ENCODE data around the gene PPP1R3F.
A peak's percentile ranks its signal among the peaks of the same experiment; 100 is the strongest.

Gene PPP1R3F, protein sequence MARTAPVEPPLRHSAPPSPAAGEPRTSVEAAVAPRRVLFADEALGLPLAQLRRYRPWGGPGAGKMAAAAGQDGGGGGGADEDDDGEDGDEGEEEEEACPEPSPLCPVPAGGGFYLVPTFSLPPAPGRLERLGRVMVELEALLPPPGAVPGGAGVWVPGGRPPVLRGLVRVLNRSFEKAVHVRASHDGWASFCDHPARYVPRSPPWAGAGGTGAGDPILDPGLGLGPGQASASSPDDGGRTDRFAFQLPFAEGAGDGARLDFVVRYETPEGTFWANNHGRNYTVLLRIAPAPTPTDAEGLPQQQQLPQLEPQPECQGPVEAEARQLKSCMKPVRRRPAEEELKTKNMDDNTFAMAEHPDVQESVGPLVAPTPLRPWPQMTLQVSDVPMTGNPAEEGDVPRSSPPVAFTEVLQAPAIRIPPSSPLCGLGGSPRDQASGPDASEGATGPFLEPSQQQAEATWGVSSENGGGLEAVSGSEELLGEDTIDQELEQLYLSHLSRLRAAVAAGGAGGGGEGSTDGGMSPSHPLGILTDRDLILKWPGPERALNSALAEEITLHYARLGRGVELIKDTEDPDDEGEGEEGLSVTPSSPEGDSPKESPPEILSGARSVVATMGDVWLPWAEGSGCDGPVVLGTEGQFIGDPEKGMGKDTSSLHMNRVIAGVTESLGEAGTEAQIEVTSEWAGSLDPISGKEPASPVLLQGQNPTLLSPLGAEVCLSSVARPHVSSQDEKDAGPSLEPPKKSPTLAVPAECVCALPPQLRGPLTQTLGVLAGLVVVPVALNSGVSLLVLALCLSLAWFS

DNA sequence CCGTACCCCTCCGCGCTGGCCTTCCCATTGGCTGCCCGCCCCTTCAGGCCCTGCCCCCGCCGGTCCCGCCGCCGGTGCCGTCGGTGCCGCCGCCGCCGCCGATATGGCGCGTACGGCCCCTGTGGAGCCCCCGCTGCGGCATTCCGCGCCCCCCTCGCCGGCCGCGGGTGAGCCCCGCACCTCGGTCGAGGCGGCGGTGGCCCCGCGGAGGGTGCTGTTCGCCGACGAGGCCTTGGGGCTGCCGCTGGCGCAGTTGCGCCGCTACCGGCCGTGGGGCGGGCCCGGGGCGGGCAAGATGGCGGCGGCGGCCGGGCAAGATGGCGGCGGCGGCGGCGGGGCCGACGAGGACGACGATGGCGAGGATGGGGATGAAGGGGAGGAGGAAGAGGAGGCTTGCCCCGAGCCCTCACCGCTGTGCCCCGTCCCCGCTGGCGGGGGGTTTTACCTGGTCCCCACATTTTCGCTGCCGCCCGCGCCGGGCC lies at the start of gene PPP1R3F:
PPP1R3F (plus strand) TSS at position 27 of the 482 bp plus-strand sequence; CDS start at position 104, 77 bp downstream.
- TF ChIP-seq ZNF274 (IDR thresholded peaks at IDR 0.05; ENCODE audit: low read depth, low read length), result no peak
- H3K4me3 ChIP-seq (ENCODE audit: low read length), result peak within 1 kb of the TSS; percentile 75

DNA sequence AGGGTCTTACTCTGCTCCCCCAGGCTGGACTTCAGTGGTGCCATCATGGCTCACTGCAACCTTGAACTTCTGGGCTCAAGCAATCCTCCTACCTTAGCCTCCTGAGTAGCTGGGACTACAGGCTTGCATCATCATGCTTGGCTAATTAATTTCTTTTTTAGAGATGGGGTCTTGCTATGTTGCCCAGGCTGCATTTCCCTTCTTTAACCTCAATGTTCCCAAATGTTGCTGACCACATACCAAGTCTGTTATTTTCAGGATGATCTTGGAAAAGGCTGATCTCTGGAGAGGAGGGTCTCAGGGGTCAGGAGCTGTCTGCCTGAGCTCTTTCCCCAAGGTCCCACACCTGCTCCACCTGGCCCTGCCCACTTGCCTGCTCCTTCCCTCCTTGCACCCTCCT lies 49.5 kb upstream of the PPP1R3F start:
- no peak overlapping the region for H3K4me3 ChIP-seq (ENCODE audit: low read length)
- TF ChIP-seq ZNF274 (IDR thresholded peaks at IDR 0.05; ENCODE audit: low read depth, low read length), result no peak

DNA sequence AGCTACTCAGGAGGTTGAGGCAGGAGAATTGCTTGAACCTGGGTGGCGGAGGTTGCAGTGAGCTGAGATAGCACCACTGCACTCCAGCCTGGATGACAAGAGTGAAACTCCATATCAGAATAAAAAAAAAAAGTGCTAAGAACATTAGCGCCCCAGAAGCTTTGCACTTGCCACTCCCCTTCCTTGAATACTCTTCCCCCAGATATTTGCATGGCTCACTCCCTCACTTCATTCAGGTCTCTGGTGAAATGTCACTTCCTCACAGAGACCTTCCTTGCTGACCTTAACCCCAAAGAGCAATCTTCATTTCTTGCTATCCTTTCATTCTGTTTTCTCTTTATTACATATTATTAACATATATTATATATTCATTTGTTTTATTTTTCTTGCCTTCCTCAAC lies 47.7 kb upstream of the PPP1R3F start:
- H3K4me3 ChIP-seq (ENCODE audit: low read length), result no peak overlapping the region
- TF ChIP-seq ZNF274 (IDR thresholded peaks at IDR 0.05; ENCODE audit: low read depth, low read length), result no peak

- no peak for TF ChIP-seq ZNF274 (IDR thresholded peaks at IDR 0.05; ENCODE audit: low read depth, low read length)
- no peak overlapping the region for H3K4me3 ChIP-seq (ENCODE audit: low read length)
Observed at GRCh38 chrX:49225858-49226257, 43.7 kb upstream of the PPP1R3F start.

DNA sequence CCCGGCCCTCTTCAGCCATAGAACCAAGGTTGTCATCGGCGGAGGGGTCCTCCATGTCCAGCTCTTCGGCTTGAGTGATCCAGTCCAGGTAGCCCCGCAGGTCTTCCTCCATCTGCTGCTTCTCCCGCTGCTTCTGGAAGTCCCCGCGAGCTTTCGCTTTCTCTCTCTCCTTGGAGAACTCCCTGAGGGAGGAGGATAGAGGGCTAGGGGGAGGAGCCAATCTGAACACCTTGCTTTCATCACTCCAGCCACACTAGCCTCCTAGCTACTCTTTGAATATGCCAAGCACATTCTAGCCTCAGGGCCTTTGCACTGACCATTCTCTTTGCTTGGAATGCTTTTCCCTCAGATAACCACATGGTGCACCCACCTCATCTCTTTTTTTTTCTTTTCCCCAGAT lies 42.6 kb upstream of the PPP1R3F start:
- TF ChIP-seq ZNF274 (IDR thresholded peaks at IDR 0.05; ENCODE audit: low read depth, low read length), result no peak
- H3K4me3 ChIP-seq (ENCODE audit: low read length), result no peak overlapping the region

GRCh38 chrX:49227726-49228125 lies 41.9 kb upstream of the PPP1R3F start:
- no peak overlapping the region for H3K4me3 ChIP-seq (ENCODE audit: low read length)
- no peak for TF ChIP-seq ZNF274 (IDR thresholded peaks at IDR 0.05; ENCODE audit: low read depth, low read length)

DNA sequence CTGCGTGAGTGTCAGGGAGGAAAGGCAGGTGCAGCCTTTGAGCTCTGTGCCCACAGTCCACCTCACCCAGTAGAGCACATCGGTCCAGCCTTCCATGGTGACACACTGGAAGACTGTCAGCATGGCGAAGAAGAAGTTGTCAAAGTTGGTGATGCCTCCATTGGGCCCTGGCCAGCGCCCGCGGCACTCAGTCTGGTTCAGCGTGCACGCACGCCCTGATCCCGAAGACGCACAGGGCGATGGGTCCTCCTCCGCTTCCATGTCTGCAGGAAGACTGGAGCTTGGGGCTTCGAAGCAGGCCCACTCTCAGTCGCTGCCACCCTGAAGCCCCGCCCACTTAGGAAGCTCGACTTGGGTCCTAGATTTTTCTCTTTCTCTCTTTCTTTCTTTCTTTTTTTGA lies 41.4 kb upstream of the PPP1R3F start:
- no peak for TF ChIP-seq ZNF274 (IDR thresholded peaks at IDR 0.05; ENCODE audit: low read depth, low read length)
- H3K4me3 ChIP-seq (ENCODE audit: low read length), result no peak overlapping the region

GRCh38 chrX:49230500-49231232 lies 38.9 kb upstream of the PPP1R3F start:
- peak overlapping the region; percentile 9; the same call in 1 of the 2 replicates for H3K4me3 ChIP-seq (ENCODE audit: low read length)
- no peak for TF ChIP-seq ZNF274 (IDR thresholded peaks at IDR 0.05; ENCODE audit: low read depth, low read length)

DNA sequence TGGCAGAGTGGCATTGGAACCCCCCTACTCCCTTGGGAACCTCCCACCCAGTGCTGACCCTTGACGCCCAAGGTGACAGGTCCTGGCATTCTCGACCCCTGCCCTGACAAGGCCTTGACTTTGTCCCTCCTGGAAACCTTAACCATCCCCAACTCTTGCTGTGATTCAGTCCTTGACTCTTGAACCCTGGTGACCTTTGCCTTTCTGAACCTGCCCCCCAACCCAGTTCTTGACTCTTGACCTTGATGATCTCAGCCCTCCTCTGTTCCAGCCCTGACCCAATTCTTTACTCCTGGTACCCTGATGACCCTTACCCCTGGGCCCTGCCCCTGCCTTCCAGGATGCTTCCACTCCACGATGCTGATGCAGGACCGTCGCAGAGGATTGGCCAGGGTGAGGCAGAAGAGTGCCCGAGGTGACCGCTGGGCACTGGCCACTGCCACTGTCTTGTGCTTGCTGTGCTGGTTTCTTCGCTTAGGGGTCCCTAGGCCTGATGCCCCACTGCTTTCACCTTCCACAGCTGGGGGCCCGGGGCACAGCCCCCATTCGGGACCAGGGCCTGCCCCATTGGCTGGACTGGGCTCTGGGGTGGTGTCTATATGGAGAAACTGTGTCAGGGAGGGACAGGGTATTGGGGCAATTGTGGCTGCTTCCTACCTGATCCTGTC lies 38.1 kb upstream of the PPP1R3F start:
- no peak for TF ChIP-seq ZNF274 (IDR thresholded peaks at IDR 0.05; ENCODE audit: low read depth, low read length)
- H3K4me3 ChIP-seq (ENCODE audit: low read length), result no peak overlapping the region

GRCh38 chrX:49232525-49232924 lies 37.1 kb upstream of the PPP1R3F start:
- no peak for TF ChIP-seq ZNF274 (IDR thresholded peaks at IDR 0.05; ENCODE audit: low read depth, low read length)
- H3K4me3 ChIP-seq (ENCODE audit: low read length), result no peak overlapping the region

GRCh38 chrX:49233176-49233575 lies 36.4 kb upstream of the PPP1R3F start, which contains the start of gene CACNA1F:
Gene CACNA1F (minus strand): TSS chrX:49233340. CDS start chrX:49233309, 31 bp downstream.
- no peak for TF ChIP-seq ZNF274 (IDR thresholded peaks at IDR 0.05; ENCODE audit: low read depth, low read length)

GRCh38 chrX:49233887-49234555 lies 35.6 kb upstream of the PPP1R3F start:
- no peak overlapping the region for H3K4me3 ChIP-seq (ENCODE audit: low read length)

More at GRCh38 chrX:49233176-49233575, 36.4 kb upstream of the PPP1R3F start, which contains the start of gene CACNA1F:
- H3K4me3 ChIP-seq (ENCODE audit: low read length), result no peak within 1 kb of the TSS

DNA sequence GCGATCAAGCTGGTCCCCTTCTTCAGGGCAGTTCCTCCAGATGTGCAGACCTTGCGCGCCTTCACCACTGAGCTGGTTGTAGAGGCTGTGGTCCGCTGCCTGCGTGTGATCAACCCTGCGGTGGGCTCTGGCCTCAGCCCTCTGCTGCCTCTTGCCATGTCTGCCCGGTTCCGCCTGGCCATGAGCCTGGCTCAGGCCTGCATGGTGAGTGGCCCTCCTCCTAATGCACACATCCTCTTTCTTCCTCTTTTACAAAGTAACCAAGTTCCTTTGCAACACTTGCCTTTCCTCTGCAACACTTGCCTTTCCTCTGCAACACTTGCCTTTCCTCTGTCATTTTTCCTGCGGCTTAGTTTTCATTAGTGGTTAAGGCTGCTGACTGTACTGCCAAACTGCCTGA lies 32.5 kb upstream of the PPP1R3F start:
- TF ChIP-seq ZNF274 (IDR thresholded peaks at IDR 0.05; ENCODE audit: low read depth, low read length), result no peak

More at GRCh38 chrX:49233887-49234555, 35.6 kb upstream of the PPP1R3F start:
- TF ChIP-seq ZNF274 (IDR thresholded peaks at IDR 0.05; ENCODE audit: low read depth, low read length), result no peak

More for the DNA sequence above, 32.5 kb upstream of the PPP1R3F start:
- no peak overlapping the region for H3K4me3 ChIP-seq (ENCODE audit: low read length)
